Neural cell (in vitro differentiated cells): ENCODE measurements around the gene COLQ. TPM values are rescaled to one million over a fixed set of nuclear protein-coding genes. Genes with fewer than 3 reads are reported as not detected.

ENCODE experiments used
- H2AFZ ChIP-seq: fragments of 200-600, 300-800 bp; sonication (generic), shearing (Covaris generic); 2 replicates; pipeline ENCODE4 v1.6.0; 2014; ENCODE audit warnings: low read depth, mild to moderate bottlenecking, antibody characterized with exemption, low read length, moderate library complexity
- H3F3A ChIP-seq: fragments of 200-600 bp; shearing (Covaris generic); 2 replicates; pipeline ENCODE4 v1.6.1; 2016; ENCODE audit warnings: mild to moderate bottlenecking, moderate library complexity, mixed read lengths, antibody characterized with exemption, low read length; ENCODE audit not compliant: insufficient read depth, poor library complexity, severe bottlenecking
- H3K27ac ChIP-seq: fragments of 200-600, 300-800 bp; sonication (generic), shearing (Covaris generic); 2 replicates; pipeline ENCODE4 v1.5.1; 2014; ENCODE audit warnings: mild to moderate bottlenecking, low read length, moderate library complexity
- H3K27me3 ChIP-seq: fragments of 300-800, 200-600 bp; sonication (generic), shearing (Covaris generic); 2 replicates; pipeline ENCODE4 v1.6.0; 2014; ENCODE audit warnings: mild to moderate bottlenecking, low read depth, low read length, moderate library complexity; ENCODE audit not compliant: insufficient read depth
- H3K36me3 ChIP-seq: fragments of 300-800, 200-600 bp; sonication (generic), shearing (Covaris generic); 2 replicates; pipeline ENCODE4 v1.5.1; 2014; ENCODE audit warnings: mild to moderate bottlenecking, antibody characterized with exemption, low read length, moderate library complexity; ENCODE audit not compliant: insufficient read depth
- H3K4me2 ChIP-seq: fragments of 300-800, 200-600 bp; sonication (generic), shearing (Covaris generic); 2 replicates; pipeline ENCODE4 v1.6.0; 2014; ENCODE audit warnings: mild to moderate bottlenecking, low read length
- H3K4me3 ChIP-seq: fragments of 300-800, 200-600 bp; sonication (generic), shearing (Covaris generic); 2 replicates; pipeline ENCODE4 v1.5.1; 2014; ENCODE audit warnings: mild to moderate bottlenecking, low read length, moderate library complexity
- H3K79me2 ChIP-seq: fragments of 200-600 bp; shearing (Covaris generic); replicated peaks from 2 replicates; pipeline ENCODE4 v1.6.0; 2014; ENCODE audit warnings: mild to moderate bottlenecking, low read length, moderate library complexity; ENCODE audit not compliant: insufficient read depth
- H3K9ac ChIP-seq: fragments of 300-800, 200-600 bp; sonication (generic), shearing (Covaris generic); 2 replicates; pipeline ENCODE4 v1.6.1; 2016; ENCODE audit warnings: mild to moderate bottlenecking, low read length, mixed read lengths
- H3K9me2 ChIP-seq: fragments of 200-600 bp; shearing (Covaris generic); 2 replicates; pipeline ENCODE4 v1.6.1; 2016; ENCODE audit warnings: mild to moderate bottlenecking, low read length, mixed read lengths; ENCODE audit not compliant: insufficient read depth
- H3K9me3 ChIP-seq: fragments of 200-600, 300-800 bp; sonication (generic), shearing (Covaris generic); 2 replicates; pipeline ENCODE4 v1.6.1; 2016; ENCODE audit warnings: mild to moderate bottlenecking, mixed run types, low read length, moderate library complexity, mixed read lengths
- H4K20me1 ChIP-seq: fragments of 200-600 bp; shearing (Covaris generic); 2 replicates; pipeline ENCODE4 v1.6.1; 2016; ENCODE audit warnings: mild to moderate bottlenecking, mixed run types; ENCODE audit not compliant: insufficient read depth
- EP300 ChIP-seq: fragments of 450-650 bp; conservative IDR thresholded peaks from 2 replicates; pipeline ENCODE4 v1.6.1; 2014; ENCODE audit warnings: antibody characterized with exemption, mild to moderate bottlenecking, moderate library complexity; ENCODE audit not compliant: poor library complexity, severe bottlenecking
- EZH2 ChIP-seq: fragments of 200-600, 300-800 bp; shearing (Covaris generic), sonication (generic); IDR thresholded peaks from 2 replicates; pipeline ENCODE4 v1.6.1; 2014; ENCODE audit warnings: antibody characterized with exemption, low read length, borderline replicate concordance, mild to moderate bottlenecking; ENCODE audit not compliant: insufficient read depth, poor library complexity, severe bottlenecking
- MXI1 ChIP-seq: fragments of 450-650 bp; conservative IDR thresholded peaks from 2 replicates; pipeline ENCODE4 v1.6.1; 2014; ENCODE audit warnings: antibody characterized with exemption, mild to moderate bottlenecking; ENCODE audit not compliant: poor library complexity, severe bottlenecking
- POLR2AphosphoS5 ChIP-seq: IDR thresholded peaks from 2 replicates; pipeline ENCODE4 v1.6.1; 2012
- RAD21 ChIP-seq: fragments of 450-650 bp; conservative IDR thresholded peaks from 2 replicates; pipeline ENCODE4 v1.6.1; 2014; ENCODE audit warnings: antibody characterized with exemption, mild to moderate bottlenecking, moderate library complexity
- SMC3 ChIP-seq: fragments of 450-650 bp; conservative IDR thresholded peaks from 2 replicates; pipeline ENCODE4 v1.6.1; 2014; ENCODE audit warnings: antibody characterized with exemption, mild to moderate bottlenecking, moderate library complexity; ENCODE audit not compliant: poor library complexity
- TAF1 ChIP-seq: IDR thresholded peaks from 2 replicates; pipeline ENCODE4 v1.6.1; 2012; ENCODE audit warnings: low read depth
- polyA plus RNA-seq: library from polyadenylated mRNA; depleted of rRNA; stranded (reverse); fragments of >200 nt; gene quantifications from 2 replicates; pipeline ENCODE4 v1.2.3, GENCODE V29; 2014
- TF ChIP-seq, protein P1 (sequence below): fragments of 450-650 bp; IDR thresholded peaks from 2 replicates; pipeline ENCODE4 v1.5.1; 2014; ENCODE audit warnings: antibody characterized with exemption, mild to moderate bottlenecking, moderate library complexity; ENCODE audit not compliant: poor library complexity, severe bottlenecking
- TF ChIP-seq, protein P2 (sequence below): IDR thresholded peaks from 2 replicates; pipeline ENCODE4 v1.6.1; 2012; ENCODE audit warnings: borderline replicate concordance

COLQ gene
- polyA plus RNA-seq, 1 donor from 2014 or later: 9.5 TPM

DNA sequence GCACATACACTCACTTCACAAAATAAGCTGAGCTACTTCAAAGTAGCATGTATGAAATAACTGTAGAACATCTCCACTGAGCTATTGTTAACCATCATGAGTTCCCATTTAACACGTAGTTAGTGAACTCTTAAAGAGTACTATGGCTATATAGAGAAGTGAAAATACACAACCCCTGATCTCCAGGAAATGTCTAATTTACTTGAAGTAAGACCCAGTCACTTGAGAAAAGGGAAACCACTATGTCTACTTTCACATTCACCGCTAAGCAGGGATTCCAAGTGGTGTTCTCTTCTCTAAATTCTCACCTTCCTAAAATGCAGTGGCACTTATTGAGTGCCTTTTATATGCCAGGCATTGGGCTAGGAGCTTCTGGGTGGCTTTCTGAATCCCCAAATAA is 35.0 kb upstream of the COLQ start:
- Histone ChIP-seq H3K4me3 (no peak overlapping the region), H3K9me3 (no peaks in the 10 kb centered on the region), H4K20me1 (no peaks in the 10 kb centered on the region), H3K27ac (no peak overlapping the region), H3K27me3 (no peaks in the 10 kb centered on the region), H2AFZ (no peak overlapping the region), H3K79me2 (no peaks in the 10 kb centered on the region), H3K4me2 (no peak overlapping the region), H3K9ac (no peak overlapping the region), H3F3A (no peaks in the 10 kb centered on the region), H3K9me2 (no peaks in the 10 kb centered on the region), H3K36me3 (peaks cover 5% of the 10 kb centered on the region)
- no peak for TF ChIP-seq TAF1

DNA sequence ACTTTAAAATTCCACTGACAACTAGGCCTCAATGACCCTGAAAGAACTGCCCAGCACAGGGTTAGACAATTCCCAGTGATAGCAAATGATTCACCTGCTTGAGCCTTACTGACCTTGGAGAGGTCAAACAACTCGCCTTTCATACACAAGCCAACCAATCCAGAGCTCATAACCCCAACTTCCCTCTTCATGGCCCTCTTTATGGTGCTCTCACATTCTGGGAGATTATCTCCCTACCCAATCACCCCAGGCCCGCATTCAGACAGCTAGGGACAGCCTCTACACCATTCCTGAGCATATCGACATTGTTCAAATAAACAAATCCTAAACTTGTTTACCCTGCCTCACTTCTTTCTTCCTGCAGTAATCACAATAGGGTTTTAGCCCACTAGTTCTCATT is 32.2 kb upstream of the COLQ start:
- no peak overlapping the region for H3K4me3 ChIP-seq
- H3K9ac ChIP-seq: no peak overlapping the region
- H3K4me2 ChIP-seq: no peak overlapping the region
- no peaks in the 10 kb centered on the region for H3K36me3 ChIP-seq
- TF ChIP-seq, protein P1, sequence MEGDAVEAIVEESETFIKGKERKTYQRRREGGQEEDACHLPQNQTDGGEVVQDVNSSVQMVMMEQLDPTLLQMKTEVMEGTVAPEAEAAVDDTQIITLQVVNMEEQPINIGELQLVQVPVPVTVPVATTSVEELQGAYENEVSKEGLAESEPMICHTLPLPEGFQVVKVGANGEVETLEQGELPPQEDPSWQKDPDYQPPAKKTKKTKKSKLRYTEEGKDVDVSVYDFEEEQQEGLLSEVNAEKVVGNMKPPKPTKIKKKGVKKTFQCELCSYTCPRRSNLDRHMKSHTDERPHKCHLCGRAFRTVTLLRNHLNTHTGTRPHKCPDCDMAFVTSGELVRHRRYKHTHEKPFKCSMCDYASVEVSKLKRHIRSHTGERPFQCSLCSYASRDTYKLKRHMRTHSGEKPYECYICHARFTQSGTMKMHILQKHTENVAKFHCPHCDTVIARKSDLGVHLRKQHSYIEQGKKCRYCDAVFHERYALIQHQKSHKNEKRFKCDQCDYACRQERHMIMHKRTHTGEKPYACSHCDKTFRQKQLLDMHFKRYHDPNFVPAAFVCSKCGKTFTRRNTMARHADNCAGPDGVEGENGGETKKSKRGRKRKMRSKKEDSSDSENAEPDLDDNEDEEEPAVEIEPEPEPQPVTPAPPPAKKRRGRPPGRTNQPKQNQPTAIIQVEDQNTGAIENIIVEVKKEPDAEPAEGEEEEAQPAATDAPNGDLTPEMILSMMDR: no peak
- TF ChIP-seq, protein P2, sequence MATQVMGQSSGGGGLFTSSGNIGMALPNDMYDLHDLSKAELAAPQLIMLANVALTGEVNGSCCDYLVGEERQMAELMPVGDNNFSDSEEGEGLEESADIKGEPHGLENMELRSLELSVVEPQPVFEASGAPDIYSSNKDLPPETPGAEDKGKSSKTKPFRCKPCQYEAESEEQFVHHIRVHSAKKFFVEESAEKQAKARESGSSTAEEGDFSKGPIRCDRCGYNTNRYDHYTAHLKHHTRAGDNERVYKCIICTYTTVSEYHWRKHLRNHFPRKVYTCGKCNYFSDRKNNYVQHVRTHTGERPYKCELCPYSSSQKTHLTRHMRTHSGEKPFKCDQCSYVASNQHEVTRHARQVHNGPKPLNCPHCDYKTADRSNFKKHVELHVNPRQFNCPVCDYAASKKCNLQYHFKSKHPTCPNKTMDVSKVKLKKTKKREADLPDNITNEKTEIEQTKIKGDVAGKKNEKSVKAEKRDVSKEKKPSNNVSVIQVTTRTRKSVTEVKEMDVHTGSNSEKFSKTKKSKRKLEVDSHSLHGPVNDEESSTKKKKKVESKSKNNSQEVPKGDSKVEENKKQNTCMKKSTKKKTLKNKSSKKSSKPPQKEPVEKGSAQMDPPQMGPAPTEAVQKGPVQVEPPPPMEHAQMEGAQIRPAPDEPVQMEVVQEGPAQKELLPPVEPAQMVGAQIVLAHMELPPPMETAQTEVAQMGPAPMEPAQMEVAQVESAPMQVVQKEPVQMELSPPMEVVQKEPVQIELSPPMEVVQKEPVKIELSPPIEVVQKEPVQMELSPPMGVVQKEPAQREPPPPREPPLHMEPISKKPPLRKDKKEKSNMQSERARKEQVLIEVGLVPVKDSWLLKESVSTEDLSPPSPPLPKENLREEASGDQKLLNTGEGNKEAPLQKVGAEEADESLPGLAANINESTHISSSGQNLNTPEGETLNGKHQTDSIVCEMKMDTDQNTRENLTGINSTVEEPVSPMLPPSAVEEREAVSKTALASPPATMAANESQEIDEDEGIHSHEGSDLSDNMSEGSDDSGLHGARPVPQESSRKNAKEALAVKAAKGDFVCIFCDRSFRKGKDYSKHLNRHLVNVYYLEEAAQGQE: no peak
- TF ChIP-seq EZH2: no peak
- no peak for TF ChIP-seq POLR2AphosphoS5
- TF ChIP-seq EP300: no peak
- no peak for TF ChIP-seq TAF1
- TF ChIP-seq MXI1: no peak
- no peak for TF ChIP-seq SMC3
- no peak for TF ChIP-seq RAD21
- H2AFZ ChIP-seq: no peak overlapping the region
- no peaks in the 10 kb centered on the region for H3K27me3 ChIP-seq
- no peaks in the 10 kb centered on the region for H3K9me2 ChIP-seq
- no peak overlapping the region for H3K27ac ChIP-seq
- H3F3A ChIP-seq: no peaks in the 10 kb centered on the region
- no peaks in the 10 kb centered on the region for H3K9me3 ChIP-seq
- no peaks in the 10 kb centered on the region for H3K79me2 ChIP-seq
- H4K20me1 ChIP-seq: no peaks in the 10 kb centered on the region

DNA sequence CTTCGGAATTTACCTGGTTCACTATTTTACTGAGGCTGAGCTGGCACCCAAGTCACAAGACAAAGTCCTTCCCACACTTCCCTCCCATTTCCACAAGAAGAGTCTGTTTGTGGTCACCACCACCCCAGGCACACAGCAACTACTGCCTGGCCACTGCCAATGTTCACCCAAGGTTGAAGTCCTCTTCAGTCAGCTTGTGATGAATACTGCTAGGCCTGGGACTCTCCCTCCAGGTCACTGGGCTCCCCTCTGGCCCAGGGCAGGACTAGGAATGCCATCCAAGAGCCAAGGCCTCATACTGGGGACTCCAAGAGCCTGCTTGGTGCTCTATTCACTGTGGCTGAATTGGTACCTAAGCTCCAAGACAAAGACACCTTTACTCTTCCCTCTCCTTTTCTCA is 30.4 kb upstream of the COLQ start:
- H3K9me2 ChIP-seq: no peaks in the 10 kb centered on the region
- no peaks in the 10 kb centered on the region for H4K20me1 ChIP-seq
- H3K79me2 ChIP-seq: no peaks in the 10 kb centered on the region
- H3K27ac ChIP-seq: no peak overlapping the region
- no peaks in the 10 kb centered on the region for H3F3A ChIP-seq
- no peaks in the 10 kb centered on the region for H3K9me3 ChIP-seq
- no peak overlapping the region for H3K4me3 ChIP-seq
- no peaks in the 10 kb centered on the region for H3K36me3 ChIP-seq
- TF ChIP-seq SMC3 (no peak), EZH2 (no peak), RAD21 (no peak)
- TF ChIP-seq, protein P1: no peak
- no peak overlapping the region for H3K4me2 ChIP-seq
- no peak overlapping the region for H3K9ac ChIP-seq
- no peak overlapping the region for H2AFZ ChIP-seq
- no peaks in the 10 kb centered on the region for H3K27me3 ChIP-seq
